ENCODE data around the gene OR5AU1. TPM values are rescaled to one million over a fixed set of nuclear protein-coding genes. Genes with fewer than 3 reads are reported as not detected.

OR5AU1 gene
- total RNA-seq, 3 donors from 2014 or later: not detected

DNA sequence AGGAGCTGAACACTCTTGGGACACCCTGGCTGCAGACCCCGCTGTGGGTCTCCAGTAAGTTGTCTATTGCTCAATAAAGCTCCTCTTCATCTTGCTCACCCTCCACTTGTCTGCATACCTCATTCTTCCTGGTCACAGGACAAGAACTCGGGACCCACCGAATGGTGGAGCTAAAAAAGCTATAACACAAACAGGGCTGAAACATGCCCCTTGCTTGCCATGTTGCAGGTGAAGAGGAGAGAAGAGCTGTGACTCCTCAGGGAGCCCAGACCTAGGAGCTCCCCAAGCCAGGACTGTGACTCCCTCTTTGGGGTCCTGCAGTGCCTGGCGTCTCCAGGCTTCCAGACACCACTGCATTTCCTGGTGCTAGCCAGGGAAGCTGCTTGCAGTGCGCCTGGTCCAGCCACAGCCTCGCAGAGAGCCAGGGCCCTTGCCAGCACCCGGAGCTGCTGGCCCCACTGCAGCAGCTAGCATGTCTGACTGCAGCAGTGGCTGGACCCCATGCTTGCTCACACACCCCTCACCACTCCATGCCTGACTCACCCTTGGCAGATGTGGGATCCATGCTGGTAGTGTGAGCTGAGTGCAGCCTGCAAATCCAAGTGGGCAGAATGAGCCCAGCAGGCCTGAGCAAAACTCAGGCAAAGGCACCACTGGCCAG lies 37.1 kb upstream of the OR5AU1 start:
- DNase-seq (no peak), ATAC-seq (no peak)
- TF ChIP-seq, protein P1, sequence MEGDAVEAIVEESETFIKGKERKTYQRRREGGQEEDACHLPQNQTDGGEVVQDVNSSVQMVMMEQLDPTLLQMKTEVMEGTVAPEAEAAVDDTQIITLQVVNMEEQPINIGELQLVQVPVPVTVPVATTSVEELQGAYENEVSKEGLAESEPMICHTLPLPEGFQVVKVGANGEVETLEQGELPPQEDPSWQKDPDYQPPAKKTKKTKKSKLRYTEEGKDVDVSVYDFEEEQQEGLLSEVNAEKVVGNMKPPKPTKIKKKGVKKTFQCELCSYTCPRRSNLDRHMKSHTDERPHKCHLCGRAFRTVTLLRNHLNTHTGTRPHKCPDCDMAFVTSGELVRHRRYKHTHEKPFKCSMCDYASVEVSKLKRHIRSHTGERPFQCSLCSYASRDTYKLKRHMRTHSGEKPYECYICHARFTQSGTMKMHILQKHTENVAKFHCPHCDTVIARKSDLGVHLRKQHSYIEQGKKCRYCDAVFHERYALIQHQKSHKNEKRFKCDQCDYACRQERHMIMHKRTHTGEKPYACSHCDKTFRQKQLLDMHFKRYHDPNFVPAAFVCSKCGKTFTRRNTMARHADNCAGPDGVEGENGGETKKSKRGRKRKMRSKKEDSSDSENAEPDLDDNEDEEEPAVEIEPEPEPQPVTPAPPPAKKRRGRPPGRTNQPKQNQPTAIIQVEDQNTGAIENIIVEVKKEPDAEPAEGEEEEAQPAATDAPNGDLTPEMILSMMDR (IDR thresholded peaks at IDR 0.05): no peak
- intact Hi-C loops (cut with DNase I, micrococcal nuclease): no loop called here
- Histone ChIP-seq H3K36me3 (ENCODE audit: low read depth) (no peaks in the 10 kb centered on the region), H3K4me1 (ENCODE audit: low read depth) (peaks cover 12% of the 10 kb centered on the region), H3K4me3 (no peak overlapping the region), H3K9me3 (no peaks in the 10 kb centered on the region)

DNA sequence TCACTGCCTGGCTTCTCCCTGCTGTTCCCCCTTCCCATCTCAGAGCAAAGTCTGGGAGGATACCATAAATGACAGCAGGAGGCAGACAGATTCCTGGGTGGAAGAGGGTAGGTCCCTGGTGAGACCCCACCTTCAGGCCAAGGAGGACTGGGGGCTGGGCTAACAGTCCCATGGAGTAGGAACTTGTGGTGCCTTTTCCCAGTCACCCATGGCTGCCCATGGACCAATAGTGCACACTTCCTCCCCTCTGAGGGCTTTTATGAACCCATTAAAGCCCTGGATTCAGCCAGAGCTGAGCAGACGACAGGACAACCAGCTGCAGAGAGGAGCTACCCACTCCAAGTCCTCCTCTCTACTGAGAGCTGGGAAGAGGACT lies 36.6 kb upstream of the OR5AU1 start:
- ATAC-seq (peak; percentile 15), DNase-seq (no peak)
- peaks cover 12% of the 10 kb centered on the region for H3K4me1 ChIP-seq (ENCODE audit: low read depth)
- intact Hi-C loops (cut with DNase I, micrococcal nuclease): no loop called here
- TF ChIP-seq, protein P1 (IDR thresholded peaks at IDR 0.05): no peak
- H3K36me3 ChIP-seq (ENCODE audit: low read depth): no peaks in the 10 kb centered on the region
- H3K4me3 ChIP-seq: no peak overlapping the region
- no peaks in the 10 kb centered on the region for H3K9me3 ChIP-seq

DNA sequence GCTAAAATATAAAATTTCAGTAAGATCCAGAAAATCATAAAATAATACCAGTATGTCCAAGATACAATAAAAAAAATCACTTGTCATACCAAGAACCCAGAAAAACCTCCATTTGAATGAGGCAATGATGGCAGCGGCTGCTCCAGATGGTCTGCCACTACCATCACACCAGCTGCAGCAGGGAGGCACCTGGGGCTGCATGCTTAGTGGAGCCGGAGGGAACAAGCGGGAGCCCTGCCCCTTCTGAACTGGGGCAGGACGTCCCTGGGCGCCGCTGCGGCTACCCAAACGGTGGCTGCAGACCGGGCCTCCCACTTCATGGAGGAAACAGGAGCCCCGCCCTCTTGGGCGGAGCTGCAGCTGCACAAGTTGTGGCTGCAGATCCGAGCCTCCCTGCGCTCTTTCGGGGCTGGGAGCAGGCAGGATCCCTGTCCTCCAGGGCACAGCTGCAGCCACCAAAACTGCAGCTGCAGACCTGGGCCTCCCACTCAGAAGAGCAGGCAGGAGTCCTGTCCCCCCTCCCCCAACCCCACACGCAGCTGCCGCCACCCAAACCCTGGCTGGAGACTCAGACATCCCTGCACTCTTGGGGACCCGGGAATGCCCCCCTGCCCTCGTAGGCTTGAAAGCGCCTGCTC lies 36.1 kb upstream of the OR5AU1 start:
- Histone ChIP-seq H3K9me3 (no peaks in the 10 kb centered on the region), H3K4me3 (no peak overlapping the region), H3K36me3 (ENCODE audit: low read depth) (no peaks in the 10 kb centered on the region), H3K4me1 (ENCODE audit: low read depth) (peaks cover 12% of the 10 kb centered on the region)
- DNase-seq (peak; percentile 83 to 88 (median 84)), ATAC-seq (peak; percentile 99)
- TF ChIP-seq, protein P1 (IDR thresholded peaks at IDR 0.05): no peak
- intact Hi-C loops (cut with DNase I, micrococcal nuclease): no loop called here

DNA sequence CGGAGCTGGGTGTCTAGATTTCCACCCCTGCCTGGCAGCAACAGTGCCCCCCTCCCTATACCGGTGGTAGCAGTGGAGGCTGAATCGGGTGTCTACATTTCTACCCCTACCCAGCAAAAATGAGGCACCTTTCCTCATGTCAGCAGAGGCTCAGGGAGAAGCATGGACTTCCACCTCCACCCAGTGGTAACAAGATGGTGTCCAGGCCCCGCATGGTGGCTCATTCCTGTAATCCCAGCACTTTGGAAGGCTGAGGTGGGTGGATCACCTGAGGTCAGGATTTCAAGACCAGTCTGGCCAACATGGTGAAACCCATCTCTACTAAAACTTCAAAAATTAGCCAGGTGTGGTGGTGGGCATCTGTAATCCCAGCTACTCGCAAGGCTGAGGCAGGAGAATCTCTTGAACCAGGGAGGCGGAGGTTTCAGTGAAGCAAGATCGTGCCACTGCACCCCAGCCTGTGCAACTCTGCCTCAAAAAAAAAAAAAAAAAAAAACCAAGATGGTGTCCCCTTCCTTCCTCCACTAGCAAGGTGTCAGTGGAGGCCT lies 35.5 kb upstream of the OR5AU1 start:
- no peak overlapping the region for H3K4me3 ChIP-seq
- TF ChIP-seq, protein P1 (IDR thresholded peaks at IDR 0.05): no peak
- H3K4me1 ChIP-seq (ENCODE audit: low read depth): peaks cover 12% of the 10 kb centered on the region
- ATAC-seq (no peak), DNase-seq (no peak)
- intact Hi-C loops (cut with DNase I, micrococcal nuclease): no loop called here
- no peaks in the 10 kb centered on the region for H3K9me3 ChIP-seq
- no peaks in the 10 kb centered on the region for H3K36me3 ChIP-seq (ENCODE audit: low read depth)

DNA sequence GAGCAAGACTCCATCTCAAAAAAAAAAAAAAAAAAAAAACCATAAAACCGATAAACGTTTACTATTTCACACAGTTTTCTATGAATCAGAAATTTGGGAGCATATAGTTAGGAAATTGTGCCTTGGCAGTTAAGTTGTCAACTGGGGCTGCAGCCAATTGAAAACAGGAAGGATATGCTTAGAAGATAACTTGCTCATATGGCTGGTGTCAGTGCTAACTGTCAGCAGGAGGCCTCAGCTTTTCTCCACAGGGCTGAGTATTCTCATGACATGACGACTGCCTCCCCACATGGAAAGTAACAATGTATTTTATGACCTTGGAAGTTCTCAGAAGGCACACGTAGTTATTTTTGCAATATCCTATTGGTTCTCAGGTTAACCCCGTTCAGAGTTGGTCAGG lies 29.6 kb upstream of the OR5AU1 start:
- DNase-seq (no peak), ATAC-seq (no peak)
- TF ChIP-seq, protein P1 (IDR thresholded peaks at IDR 0.05): no peak
- Histone ChIP-seq H3K36me3 (ENCODE audit: low read depth) (no peaks in the 10 kb centered on the region), H3K4me3 (no peak overlapping the region), H3K4me1 (ENCODE audit: low read depth) (no peaks in the 10 kb centered on the region), H3K9me3 (peaks cover 4% of the 10 kb centered on the region)
- intact Hi-C loops (cut with DNase I, micrococcal nuclease): no loop called here

Measured in mucosa of descending colon (tissue), 3 donors.